Measurements from ENCODE around the gene AKR1D1. TPM values are rescaled to one million over a fixed set of nuclear protein-coding genes. Genes with fewer than 3 reads are reported as not detected.
"Not testable (repeated sequence)": the region's sequence is repeated elsewhere in the genome, so short reads cannot be mapped to it uniquely, and the experiment has no call there.

The AKR1D1 gene
- total RNA-seq, 1 donor from 2014 or later: not detected

DNA sequence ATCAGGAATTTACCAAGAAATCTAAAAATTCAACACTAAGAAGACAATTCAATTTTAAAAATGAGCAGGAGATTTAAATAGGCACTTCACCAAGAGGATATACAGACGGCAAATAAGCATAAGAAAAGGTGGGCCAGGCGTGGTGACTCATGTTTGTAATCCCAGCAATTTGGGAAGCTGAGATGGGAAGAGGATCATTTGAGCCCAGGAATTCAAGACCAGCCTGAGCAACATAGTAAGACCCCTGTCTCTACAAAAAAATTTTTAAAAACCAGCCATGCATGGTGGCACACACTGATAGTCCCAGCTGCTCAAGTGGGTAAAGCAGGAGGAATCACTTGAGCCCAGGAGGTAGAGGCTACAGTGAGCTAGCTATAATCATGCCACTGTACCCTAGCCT lies 3.5 kb upstream of the AKR1D1 start:
- intact Hi-C loops (cut with micrococcal nuclease): no loop called here

DNA sequence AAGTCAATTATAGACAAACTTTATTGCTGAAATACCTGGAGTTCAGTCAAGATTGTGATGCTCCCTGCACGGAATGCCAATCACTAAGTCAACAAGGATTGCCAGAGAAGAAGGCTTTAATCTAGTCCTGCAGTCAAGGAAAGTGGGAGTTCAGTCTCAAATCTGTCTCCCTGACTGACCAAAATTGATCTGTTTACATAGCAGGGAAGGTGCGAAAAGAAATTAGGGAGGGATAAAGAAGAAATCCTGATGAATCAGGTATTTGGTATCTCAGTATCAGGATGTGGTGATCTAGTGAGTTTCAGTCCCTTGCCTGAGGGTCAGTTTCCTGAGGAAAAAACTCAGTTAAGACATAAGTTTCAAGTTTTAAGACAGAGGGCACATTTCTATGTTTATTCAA lies 2.1 kb upstream of the AKR1D1 start:
- intact Hi-C loops (cut with micrococcal nuclease): no loop called here

DNA sequence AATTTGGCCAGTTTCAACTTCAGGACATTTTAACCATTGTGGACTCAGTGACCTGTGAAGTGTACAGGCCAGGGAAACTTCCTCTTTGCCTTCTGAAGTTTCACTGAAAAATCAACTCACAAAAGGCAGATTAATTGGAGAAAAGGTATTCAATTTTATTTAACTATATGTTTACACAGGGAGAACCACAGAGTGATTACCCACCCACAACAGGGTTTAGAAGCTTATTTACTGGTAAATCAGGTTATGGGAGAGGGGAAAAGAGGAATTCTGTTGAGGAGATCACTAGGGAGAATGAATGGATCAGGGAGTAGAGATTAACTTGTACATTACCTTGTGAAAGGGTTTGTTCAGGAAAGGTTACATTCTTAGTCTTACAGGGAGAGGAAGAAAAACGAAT lies 1.7 kb upstream of the AKR1D1 start:
- intact Hi-C loops (cut with micrococcal nuclease): no loop called here

DNA sequence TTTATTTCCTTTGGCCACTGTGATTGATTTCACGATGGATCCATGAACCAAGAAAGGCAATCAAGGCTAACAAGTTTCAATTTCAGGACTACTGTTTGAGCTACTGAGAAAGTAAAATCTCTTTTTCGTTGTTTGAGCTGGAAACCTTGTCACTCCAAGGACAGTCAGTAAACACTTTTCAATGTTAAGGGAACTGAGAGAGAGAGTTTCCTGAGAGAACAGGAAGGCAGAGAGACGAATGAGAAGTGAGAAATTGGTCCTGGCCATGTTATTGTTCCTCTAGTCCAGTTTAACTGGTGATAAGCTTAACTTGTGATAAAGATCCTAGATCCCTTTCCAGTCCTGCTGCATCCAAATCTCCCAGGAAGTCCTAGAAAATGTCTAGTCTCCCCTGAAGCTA lies 909 bp upstream of the AKR1D1 start:
- intact Hi-C loops (cut with micrococcal nuclease): no loop called here

DNA sequence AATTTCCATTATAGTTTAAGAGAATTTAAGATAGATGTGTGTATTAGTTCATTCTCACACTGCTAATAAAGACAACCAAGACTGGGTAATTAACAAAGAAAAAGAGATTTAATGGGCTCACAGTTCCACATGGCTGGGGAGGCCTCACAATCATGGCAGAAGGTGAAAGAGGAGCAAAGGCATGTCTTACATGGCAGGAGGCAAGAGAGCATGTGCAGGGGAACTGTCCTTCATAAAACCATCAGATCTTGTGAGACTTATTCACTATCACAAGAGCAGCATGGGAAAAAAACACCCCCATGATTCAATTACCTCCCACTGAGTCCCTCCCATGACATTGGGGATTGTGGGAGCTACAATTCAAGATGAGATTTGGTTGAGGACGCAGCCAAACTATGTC lies 473 bp upstream of the AKR1D1 start:
- intact Hi-C loops (cut with micrococcal nuclease): not testable (repeated sequence)

DNA sequence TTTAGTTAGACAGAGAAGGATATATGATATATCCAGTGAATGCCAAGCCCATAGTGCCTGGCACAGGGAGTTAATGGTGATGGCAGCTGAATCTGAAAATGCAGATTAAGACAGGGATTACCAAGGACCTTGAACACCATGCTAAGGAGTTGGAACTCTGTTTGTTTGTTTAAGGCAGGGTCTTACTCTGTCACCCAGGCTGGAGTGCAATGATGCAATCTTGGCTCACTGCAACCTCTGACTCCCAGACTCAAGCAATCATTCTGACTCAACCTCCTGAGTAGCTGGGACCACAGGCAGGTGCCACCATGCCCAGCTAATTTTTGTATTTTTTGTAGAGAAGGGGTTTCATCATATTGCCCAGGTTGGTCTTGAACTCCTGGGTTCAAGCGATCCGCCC lies 1.6 kb downstream of the AKR1D1 start:
- intact Hi-C loops (cut with micrococcal nuclease): no loop called here

DNA sequence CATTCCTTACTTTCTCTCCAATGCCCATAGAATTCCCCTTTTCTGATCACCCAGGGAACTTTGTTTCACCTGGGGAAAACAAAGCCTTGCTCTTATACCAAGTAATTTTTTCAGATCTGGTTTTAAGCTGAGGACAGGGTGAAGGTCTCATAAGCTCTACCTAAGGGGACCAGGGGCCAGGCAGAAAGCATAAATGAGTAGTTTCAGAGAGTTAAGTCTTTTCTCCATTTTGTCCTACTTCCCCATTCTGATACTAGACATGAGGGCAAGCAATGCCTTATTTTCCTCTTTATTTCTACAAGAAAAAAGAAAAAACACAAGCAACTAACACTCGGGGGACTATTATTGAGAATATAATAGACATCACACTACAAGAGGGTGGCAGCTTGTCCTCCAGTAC lies 2.9 kb downstream of the AKR1D1 start:
- intact Hi-C loops (cut with micrococcal nuclease): no loop called here

DNA sequence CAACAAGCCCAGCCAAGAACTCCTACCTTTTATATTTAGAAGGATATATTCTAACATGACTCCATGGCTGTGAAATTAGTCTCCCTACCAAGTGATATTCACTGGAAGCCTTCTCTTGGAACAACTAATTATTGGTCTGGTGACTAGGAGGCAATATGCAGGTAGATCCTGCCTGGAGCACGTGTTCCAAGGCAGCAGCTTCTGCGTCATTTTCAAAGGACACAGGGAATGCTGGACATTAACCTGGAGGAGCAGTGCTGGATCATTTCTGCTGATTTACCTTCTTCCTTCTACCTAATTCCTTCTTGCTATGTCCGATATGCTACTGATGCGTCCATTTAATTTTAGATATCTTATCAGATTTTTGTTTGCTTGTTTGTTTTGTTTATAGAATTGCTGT lies 5.6 kb downstream of the AKR1D1 start:
- intact Hi-C loops (cut with micrococcal nuclease): no loop called here

DNA sequence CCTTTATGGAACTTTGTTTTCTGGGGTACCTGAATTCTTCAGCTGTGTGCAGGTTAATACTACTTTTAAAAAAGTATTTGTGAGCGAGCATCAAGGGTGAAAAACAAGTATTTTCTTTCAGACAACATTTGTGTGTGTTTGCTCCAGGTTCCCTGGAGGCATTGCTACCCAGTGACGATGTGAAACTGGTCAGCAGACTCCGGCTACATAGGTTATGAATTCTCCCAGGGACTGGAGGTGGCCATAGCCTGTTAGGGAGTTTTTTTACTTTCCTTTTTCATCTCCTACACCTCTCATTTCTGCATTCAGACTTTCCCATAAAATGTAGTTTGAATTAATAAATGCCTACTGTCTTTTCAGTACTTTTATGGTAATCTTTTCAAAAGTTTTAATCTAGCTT lies 7.6 kb downstream of the AKR1D1 start:
- intact Hi-C loops (cut with micrococcal nuclease): no loop called here

DNA sequence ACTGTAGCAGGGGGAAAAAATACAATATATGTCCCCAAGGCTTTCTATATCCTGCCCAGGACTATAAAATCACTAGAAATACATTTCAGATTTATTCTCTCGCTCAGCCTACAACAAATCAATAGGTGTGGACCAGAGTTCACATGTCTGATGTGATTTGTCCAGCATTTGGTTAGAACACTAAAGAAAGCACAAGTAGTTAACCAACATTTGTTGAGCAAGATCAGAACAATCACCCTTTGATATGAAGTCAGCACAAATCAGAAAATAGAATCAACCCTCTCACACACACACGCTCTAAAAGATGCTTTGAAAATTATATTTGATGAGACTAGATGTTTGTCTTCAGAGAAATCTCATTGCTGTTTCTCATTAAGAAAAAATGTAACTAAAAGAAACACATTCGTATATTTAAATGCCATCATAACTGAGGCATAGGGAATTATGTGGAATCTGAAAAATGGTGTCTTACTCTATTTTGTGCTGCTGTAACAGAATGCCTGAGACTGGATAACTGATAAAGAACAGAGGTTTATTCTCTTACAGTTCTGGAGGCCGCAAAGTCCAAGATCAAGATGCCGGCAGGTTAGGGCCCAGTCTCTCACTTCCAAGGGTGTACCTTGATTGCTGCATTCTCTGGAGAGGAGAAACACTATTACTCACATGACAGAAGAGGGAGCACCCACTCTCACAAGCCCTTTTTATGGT lies 10.5 kb downstream of the AKR1D1 start:
- intact Hi-C loops (cut with micrococcal nuclease): no loop called here

DNA sequence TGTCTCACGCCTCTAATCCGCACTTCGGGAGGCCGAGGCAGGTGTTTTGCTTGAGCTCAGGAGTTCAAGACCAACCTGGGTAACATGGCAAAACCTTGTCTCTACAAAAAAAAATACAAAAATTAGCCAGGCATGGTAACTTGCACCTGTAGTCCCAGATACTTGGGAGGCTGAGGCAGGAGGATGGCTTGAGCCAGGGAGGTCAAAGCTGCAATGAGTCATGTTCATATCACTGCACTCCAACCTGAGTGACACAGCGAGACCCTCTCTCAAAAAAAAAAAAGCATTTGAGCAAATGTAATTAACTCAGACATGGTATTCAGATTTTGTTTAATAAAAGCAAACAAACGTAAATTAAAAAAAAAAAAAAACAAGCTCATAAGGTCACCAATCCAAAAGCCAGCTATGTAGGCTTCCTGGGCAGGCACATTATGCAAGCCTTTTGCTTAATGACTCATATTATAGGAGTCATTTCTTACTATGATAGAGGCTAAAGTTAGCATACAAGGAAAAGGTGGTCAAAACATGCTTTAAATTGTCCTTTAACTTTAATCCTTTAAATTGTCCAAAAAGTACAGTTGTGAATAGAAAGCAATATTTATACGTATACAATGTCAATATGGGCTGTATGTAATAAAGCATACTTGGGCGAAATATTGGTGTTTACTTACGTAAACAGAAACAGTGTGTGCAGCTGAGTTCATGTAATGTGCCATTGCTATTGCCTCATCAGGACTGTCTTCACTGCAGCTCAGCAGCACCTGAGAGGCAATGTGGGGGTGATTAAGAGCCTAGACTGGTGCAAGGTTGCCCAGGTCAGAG lies 13.0 kb downstream of the AKR1D1 start:
- intact Hi-C loops (cut with micrococcal nuclease): no loop called here

DNA sequence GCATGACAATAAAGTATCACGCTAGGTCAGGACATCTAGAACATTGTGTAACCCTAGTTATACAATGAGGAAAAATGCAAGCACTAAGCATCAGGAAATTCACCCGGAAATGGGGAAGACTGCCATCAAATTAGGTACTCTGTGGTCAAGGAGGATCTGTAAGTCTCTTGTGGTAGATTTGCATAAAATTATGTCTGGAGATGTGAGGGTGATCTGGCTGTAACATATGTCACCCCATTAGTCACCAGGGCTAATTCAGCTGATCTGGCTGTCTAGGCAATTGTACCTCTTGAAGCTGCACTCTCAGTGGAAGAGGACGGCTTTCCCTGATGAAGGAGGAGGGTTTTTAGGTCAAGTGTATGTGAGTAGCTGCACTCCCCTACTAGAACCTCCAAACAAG lies 14.8 kb downstream of the AKR1D1 start:
- intact Hi-C loops (cut with micrococcal nuclease): no loop called here

DNA sequence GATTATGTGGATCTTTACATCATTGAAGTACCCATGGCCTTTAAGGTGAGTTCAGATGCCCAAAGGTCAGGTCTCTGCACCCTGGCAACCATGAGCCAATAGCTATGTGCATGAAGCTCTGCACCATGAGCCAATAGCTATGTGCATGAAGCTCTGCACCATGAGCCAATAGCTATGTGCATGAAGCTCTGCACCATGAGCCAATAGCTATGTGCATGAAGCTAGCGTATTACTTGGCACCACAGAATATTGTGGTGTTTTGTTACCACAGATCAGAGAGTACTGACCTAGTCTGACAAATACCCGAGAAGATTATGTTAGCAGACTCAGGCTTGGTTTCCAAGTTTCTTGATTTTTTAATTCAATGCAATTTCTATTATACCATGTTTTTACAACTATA lies 15.6 kb downstream of the AKR1D1 start:
- intact Hi-C loops (cut with micrococcal nuclease): not testable (repeated sequence)

DNA sequence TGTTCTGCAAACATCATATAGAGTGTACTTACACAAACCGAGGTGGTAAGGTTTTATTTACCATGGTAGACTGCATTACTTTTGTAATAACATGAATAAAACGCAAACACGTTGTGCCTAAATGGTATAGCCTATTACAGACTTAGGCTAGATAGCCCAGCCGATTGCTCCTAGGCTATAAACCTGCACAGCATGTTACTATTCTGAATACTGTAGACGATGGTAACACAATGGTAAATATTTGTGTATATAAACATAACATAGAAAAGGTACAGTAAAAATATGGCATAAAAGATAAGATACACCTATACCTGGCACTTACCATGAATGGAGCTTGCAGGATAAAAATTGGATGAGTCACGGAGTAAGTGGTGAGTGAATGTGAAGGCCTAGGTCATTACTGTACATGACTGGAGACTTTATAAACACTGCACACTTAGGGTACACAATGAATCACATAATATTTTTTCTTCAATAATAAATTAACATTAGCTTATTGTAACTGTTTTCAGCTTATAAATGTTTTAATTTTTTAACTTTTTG lies 16.3 kb downstream of the AKR1D1 start:
- intact Hi-C loops (cut with micrococcal nuclease): no loop called here

DNA sequence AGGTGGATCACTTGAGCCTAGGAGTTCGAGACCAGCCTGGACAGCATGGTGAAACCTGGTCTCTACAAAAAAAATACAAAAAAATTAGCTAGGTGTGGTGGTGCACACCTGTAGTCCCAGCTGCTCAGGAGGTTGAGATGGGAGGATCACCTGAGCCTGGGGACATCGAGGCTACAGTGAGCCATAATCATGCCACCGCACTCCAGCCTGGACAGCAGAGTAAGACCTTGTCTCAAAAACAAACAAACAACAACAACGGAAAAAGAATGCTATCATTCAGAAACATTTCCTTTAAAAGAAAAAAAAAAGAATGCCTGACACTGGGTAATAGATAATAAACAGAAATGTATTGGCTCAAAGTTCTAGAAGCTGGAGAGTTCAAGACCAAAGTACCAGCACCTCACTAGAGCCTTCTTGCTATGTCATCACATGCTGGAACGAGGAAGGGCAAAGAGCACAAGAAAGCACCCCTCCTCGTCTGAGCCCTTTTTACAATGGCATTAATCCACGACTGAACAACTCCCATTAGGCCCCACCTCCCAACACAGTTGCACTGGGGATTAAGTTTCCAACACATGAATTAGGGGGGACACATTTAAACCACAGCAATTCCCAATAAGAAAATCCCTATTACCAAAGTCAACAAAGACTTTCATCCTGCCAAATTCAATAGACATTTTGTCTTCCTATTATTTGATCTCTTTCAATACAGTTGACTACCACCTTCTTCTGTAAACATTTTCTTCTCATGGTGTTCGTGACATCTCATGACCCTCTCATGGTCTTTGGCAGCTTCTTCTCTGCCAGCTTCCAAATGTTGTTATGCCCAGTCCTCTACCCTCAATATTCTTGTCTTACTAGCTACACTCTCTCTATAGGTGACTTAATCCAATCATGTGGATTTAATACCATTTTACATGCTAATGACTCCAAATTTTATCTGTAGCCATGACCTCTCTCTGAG lies 20.0 kb downstream of the AKR1D1 start:
- intact Hi-C loops (cut with micrococcal nuclease): no loop called here

DNA sequence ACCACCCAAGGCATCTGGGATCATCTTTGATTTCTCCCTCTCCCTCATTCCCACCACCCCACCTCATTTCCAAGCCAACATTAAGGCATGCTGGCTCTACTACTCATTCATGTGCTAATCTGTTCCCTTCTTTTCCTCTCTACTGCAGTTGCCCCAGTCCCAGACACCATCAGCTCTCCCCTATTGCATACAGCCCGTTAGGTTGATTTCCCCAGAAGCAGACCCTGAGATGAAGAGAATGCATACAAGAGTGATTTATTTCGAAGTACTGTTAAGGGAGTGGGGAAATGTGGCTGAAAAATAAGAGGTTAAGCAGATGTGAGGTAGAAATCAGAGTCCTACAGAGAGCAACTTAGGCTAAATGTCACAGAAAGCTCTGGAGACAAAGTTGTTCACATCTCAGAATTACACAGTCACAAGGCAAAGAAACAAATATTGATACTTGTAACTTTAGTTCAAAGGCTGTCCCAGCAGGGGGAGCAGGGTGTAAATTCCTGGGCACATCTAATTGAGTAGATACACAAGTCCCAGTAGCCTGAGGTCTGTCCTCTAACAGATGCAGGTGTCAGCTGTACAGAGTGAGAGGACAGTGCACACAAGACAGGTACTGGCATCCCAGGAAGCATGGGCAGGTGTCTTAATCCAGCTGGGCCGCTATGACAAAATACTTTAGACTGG lies 20.9 kb downstream of the AKR1D1 start:
- intact Hi-C loops (cut with micrococcal nuclease): loop anchor here (1.0 kb wide), 2 partner anchors 641 to 769 kb away; no protein-coding TSS in a partner anchor

DNA sequence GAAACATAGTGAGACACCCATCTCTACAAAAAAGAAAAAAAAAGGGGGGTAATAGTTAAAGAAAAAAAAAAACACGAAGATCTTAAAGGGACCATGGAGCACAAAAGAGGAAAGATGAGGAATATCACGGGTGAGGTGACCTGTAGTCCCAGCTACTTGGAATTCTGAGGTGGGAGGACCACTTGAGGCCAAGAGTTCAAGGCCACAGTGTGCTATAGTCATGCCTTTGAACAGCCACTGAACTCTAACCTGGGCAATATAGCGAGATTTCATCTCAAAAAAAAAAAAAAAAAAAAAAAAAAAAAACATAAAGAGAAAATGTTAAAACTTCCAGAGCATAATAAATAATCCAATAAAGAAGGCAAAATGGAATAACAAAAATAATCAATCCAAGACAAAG lies 23.6 kb downstream of the AKR1D1 start:
- intact Hi-C loops (cut with micrococcal nuclease): no loop called here

DNA sequence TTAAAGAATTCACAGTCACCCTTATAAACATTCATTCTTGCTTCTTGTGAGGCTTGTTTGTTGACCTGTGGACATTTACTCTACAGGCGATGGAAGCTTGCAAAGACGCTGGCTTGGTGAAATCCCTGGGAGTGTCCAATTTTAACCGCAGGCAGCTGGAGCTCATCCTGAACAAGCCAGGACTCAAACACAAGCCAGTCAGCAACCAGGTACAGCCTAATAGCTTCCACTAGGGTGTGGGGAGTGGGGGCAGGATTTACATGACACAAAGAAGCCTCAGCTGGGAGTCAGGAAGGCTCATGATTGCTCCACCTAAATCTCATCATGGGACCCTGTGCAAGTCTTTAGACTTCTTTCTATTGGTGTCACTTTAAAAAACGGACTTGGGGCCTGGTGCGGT lies 29.0 kb downstream of the AKR1D1 start:
- intact Hi-C loops (cut with micrococcal nuclease): no loop called here

DNA sequence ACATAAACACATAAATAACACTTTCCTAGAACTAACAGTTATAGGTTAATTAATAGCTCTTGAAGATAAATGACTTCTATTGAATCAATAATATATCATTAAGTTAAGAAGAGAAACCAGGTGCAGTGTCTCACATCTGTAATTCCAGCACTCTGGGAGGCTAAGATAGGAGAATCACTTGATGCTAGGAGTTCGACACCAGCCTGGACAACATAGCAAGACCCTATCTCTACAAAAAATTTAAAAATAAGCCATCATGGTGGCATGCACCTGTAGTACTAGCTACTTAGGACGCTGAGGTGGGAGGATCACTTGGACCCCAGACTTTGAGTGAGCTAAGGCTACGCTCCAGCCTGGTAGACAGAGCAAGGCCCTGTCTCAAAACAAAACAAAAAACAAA lies 38.8 kb downstream of the AKR1D1 start:
- intact Hi-C loops (cut with micrococcal nuclease): no loop called here

DNA sequence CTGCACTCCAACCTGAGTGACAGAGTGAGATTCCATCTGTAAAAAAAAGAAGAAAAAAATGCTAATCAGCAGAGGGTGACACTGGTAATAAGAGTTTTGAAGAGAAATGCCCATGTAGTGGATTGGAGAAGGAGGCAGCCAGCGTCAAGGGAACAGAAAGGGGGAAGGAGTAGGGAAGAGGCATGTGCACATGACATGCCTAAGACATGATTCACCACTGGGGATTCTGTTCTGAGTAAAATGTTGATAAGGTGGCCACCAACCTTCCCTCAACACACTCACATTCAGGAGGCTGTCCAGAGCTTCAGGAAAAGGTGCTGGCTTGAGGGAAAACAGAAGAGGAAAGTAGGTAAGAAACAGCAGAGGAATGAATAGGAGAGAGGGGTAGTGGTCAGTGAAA lies 39.9 kb downstream of the AKR1D1 start:
- intact Hi-C loops (cut with micrococcal nuclease): no loop called here

DNA sequence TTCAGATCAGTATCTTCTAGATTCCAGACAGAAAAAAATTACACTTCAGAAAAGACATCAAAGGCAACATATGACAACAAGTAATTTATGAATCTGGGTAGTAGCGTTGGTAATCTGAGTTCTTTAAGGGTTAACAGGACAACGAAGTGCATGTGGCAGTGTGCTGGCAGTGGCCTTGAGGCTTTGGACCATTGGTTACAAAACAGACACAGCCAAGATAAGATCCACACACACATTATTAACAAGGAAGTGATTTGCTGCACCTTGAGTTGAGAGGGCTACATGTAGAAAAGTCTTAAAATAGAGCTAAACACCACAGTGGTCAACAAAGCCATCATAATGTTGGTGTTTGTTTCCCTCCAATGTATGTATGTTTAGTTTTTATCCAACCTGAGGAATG lies 40.6 kb downstream of the AKR1D1 start:
- intact Hi-C loops (cut with micrococcal nuclease): no loop called here

Measured in T-helper 1 cell treated with Interleukin-12 subunit alpha and Interleukin-12 subunit beta and Interleukin-4 antibody, amounts not matched to agents 30 ng/mL and 1 ng/mL, for 36 hours (primary cell).